Endothelial cell (in vitro differentiated cells): ENCODE data around the gene HOXD12. TPM values are rescaled to one million over a fixed set of nuclear protein-coding genes. Genes with fewer than 3 reads are reported as not detected.

ENCODE experiments used
- DNase-seq: peaks from one replicate; pipeline ENCODE4 v3.0.0; 2021; ENCODE audit warnings: low spot score
- H3K27ac Mint-ChIP-seq: one replicate; pipeline ENCODE4 v1.8.0; 2021; ENCODE audit warnings: mixed read lengths, inconsistent platforms; ENCODE audit not compliant: unreplicated experiment
- H3K27me3 Mint-ChIP-seq: one replicate; pipeline ENCODE4 v1.8.0; 2021; ENCODE audit warnings: mild to moderate bottlenecking, moderate library complexity, mixed read lengths, inconsistent platforms; ENCODE audit not compliant: unreplicated experiment
- H3K36me3 Mint-ChIP-seq: one replicate; pipeline ENCODE4 v1.8.0; 2021; ENCODE audit warnings: mild to moderate bottlenecking, low read depth, mixed read lengths, inconsistent platforms; ENCODE audit not compliant: unreplicated experiment
- H3K4me1 Mint-ChIP-seq: one replicate; pipeline ENCODE4 v1.8.0; 2021; ENCODE audit warnings: mild to moderate bottlenecking, mixed read lengths, inconsistent platforms; ENCODE audit not compliant: unreplicated experiment
- H3K4me3 Mint-ChIP-seq: one replicate; pipeline ENCODE4 v1.8.0; 2021; ENCODE audit warnings: mild to moderate bottlenecking, mixed read lengths, inconsistent platforms; ENCODE audit not compliant: unreplicated experiment
- H3K9me3 Mint-ChIP-seq: one replicate; pipeline ENCODE4 v1.8.0; 2021; ENCODE audit warnings: mixed read lengths, inconsistent platforms; ENCODE audit not compliant: unreplicated experiment
- total RNA-seq: library from RNA; stranded (reverse); fragmentation: NEBNext Ultra II Directional; extraction: Animal tissue kit (Norgen Biotek cat#: 25700); gene quantifications from one replicate; pipeline ENCODE4 v1.2.1, GENCODE V29; 2021; ENCODE audit not compliant: unreplicated experiment
- TF ChIP-seq, protein P1 (sequence below): fragments of 200-600 bp; sonication (generic); IDR thresholded peaks from one replicate; pipeline ENCODE4 v1.5.0; 2021; ENCODE audit warnings: antibody characterized with exemption; ENCODE audit not compliant: unreplicated experiment

Gene HOXD12
- total RNA-seq, 1 donor from 2014 or later = not detected

DNA sequence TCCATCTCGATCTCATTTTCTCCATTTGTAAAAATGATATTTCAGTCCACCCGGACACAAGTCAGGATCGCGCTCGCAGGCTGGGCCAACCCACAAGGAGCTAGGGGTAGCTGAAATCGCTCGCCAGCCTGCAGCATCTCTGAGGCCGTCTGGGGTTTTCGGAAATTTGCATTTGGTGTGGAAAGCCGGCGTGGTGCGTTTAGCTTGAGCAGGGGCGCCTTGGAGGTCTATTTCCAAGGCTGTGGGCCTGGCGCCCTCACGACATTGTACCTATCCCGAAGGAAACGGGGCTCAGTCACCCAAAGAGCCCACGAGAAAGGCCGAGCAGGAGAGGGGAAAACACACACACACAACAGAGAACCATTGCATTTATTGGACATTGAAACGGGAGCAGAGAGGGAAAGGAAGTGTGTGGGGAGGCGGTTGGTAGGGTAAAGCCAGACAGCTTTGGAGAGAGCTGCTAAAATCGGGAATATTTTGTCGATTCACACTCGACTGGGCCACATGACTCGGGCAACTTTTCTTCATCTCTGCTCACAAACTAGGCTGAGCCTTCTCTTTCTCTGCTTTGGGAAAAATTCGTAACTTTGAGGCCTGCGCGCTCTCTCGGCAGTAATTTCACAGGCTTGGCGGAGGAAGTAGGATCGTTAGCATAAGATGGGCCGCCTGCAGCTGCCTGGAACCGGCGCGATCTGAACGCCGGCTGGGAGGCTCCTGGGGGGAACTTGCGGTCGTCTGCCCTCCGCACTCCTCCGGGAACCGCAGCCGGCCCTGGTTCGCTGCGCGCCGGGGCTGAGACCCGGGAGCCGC is 28.8 kb downstream of the HOXD12 start:
- H3K4me3 Mint-ChIP-seq = peak overlapping the region; percentile 90
- H3K4me1 Mint-ChIP-seq = peaks cover 30% of the 10 kb centered on the region
- peak; percentile 24 for DNase-seq
- peak overlapping the region; percentile 7 for H3K27ac Mint-ChIP-seq
- H3K9me3 Mint-ChIP-seq = no peaks in the 10 kb centered on the region
- TF ChIP-seq, protein P1, sequence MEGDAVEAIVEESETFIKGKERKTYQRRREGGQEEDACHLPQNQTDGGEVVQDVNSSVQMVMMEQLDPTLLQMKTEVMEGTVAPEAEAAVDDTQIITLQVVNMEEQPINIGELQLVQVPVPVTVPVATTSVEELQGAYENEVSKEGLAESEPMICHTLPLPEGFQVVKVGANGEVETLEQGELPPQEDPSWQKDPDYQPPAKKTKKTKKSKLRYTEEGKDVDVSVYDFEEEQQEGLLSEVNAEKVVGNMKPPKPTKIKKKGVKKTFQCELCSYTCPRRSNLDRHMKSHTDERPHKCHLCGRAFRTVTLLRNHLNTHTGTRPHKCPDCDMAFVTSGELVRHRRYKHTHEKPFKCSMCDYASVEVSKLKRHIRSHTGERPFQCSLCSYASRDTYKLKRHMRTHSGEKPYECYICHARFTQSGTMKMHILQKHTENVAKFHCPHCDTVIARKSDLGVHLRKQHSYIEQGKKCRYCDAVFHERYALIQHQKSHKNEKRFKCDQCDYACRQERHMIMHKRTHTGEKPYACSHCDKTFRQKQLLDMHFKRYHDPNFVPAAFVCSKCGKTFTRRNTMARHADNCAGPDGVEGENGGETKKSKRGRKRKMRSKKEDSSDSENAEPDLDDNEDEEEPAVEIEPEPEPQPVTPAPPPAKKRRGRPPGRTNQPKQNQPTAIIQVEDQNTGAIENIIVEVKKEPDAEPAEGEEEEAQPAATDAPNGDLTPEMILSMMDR = no peak
- H3K27me3 Mint-ChIP-seq = peaks cover 43% of the 10 kb centered on the region
- no peaks in the 10 kb centered on the region for H3K36me3 Mint-ChIP-seq

DNA sequence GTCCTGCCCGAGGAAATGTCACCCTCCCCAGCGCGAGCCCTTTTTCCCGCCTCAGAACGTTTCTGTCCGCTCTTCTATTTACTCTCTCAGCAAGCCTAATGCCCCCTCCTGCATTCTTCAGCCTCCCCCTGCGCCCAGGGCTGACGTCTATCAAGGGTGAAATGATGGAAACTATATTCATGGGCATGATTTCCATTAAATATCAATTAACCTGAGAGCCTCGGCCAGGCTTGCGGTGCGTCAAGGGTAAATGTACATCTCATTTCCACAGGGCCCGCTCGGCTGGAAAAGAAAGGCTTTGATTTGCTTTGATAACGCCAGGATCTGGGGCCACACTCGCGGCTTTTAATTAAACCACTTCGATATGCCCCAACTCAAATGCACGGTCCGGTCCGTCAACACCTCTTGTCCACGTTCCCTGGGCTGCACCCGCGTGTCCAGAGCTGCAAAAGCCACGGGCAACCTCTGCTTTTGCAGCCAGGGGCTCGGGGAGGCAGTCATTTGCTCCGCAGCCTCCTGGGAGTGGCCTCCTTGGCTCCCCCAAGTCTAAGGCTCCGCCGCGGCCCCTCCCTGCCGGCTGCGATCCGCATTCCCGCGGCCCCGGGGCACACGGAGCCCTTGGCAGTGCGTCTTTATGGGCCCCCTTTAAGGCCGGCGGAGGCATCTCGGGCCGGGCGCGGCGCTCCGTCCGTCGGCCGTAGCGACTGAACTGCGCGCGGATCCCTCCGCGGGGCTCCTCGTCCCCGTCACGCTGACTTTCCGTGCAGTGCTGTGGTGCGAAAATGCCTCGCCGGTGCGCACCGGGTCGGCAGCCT is 29.6 kb downstream of the HOXD12 start, which contains the start of gene HOXD8:
HOXD8 (plus strand) TSS at position 724 of the 815 bp plus-strand sequence. CDS start 662 bp downstream, outside the sequence.
- Mint-ChIP-seq H3K4me1 (peaks cover 28% of the 10 kb centered on the region), H3K4me3 (peak within 1 kb of the TSS; percentile 90), H3K27me3 (peaks cover 40% of the 10 kb centered on the region), H3K27ac (peak within 1 kb of the TSS; percentile 76), H3K9me3 (no peaks in the 10 kb centered on the region), H3K36me3 (no peaks in the 10 kb centered on the region)
- TF ChIP-seq, protein P1 = no peak
- DNase-seq = peak; percentile 74

DNA sequence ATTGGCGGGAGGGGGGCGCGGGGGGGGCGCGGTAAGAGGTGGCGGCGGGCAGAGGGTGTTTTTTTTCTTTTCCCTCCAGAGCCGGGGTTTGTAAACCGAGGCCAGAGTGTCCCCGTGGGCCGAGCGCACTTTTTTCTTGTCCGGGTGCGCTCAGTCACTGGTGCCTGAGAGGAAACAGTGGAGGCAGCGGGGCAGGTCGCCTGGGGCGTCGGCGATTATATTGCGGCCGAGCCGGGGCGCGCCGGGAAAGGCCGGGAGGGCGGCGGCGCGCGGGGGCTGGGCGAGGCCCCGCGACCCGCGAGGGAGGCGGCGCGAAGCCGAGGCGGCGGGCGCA is 30.2 kb downstream of the HOXD12 start:
- peak overlapping the region; percentile 81 for H3K4me3 Mint-ChIP-seq
- TF ChIP-seq, protein P1 = no peak

DNA sequence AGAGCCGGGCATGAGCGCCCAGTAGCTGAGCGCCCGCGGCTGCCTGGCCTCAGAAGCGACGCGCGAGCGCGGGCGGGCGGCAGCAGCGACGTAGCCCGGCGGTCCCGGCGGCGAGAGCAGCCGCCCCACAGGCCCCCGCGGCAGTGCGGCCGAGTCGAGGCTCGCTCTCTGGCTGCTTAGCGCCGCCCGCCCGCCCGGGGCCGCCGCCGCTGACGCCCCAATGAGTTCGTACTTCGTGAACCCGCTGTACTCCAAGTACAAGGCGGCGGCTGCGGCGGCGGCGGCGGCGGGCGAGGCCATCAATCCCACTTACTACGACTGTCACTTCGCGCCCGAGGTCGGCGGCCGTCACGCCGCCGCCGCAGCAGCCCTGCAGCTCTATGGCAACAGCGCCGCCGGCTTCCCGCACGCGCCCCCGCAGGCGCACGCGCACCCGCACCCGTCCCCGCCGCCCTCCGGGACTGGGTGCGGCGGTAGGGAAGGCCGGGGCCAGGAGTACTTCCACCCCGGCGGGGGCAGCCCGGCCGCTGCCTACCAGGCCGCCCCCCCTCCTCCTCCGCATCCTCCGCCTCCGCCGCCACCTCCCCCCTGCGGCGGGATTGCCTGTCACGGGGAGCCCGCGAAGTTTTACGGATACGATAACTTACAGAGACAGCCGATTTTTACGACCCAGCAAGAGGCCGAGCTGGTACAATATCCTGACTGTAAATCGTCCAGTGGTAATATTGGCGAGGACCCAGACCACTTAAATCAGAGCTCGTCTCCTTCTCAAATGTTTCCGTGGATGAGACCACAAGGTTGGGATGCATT is 30.8 kb downstream of the HOXD12 start:
- DNase-seq = no peak
- Mint-ChIP-seq H3K9me3 (no peaks in the 10 kb centered on the region), H3K27me3 (peaks cover 43% of the 10 kb centered on the region), H3K36me3 (peaks cover 2% of the 10 kb centered on the region), H3K27ac (peak overlapping the region; percentile 88), H3K4me3 (peak overlapping the region; percentile 87), H3K4me1 (peaks cover 35% of the 10 kb centered on the region)
- TF ChIP-seq, protein P1 = no peak

More for the DNA sequence above, 30.2 kb downstream of the HOXD12 start:
- Mint-ChIP-seq H3K36me3 (no peaks in the 10 kb centered on the region), H3K27ac (no peak overlapping the region), H3K27me3 (peaks cover 38% of the 10 kb centered on the region), H3K4me1 (peaks cover 29% of the 10 kb centered on the region), H3K9me3 (no peaks in the 10 kb centered on the region)
- no peak for DNase-seq
